ENCODE results near the gene SMIM45.

Gene SMIM45

DNA sequence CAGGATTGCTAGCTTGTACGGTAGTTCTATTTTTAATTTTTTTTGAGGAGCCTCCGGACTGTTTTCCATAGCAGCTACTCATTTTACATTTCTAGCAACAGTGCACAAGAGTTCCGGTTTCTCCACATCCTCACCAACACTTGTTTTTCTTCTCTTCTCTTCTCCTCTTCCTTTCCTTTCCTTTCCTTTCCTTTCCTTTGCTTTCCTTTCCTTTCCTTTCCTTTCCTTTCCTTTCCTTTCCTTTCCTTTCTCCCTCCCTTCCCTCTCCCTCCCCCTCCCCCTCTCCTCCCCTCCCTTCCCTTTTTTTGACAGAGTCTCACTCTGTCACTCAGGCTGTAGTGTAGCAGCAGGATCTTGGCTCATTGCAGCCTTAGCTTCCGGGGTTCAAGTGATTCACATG is 56.0 kb downstream of the SMIM45 start:
- no peaks in the 10 kb centered on the region for H3K36me3 ChIP-seq (ENCODE audit: control insufficient read depth in 2 of 4, insufficient read depth in 4 of 4, low read length in 3 of 4)
- 75% methylated on average over 4 of the region's 4 CpGs; no CpG with 5 or more reads in 1 of the 2 experiments for WGBS, 2 experiments (ENCODE audit: extremely low coverage in 1 of 2, insufficient coverage in 1 of 2, insufficient read length in 1 of 2, insufficient replicate concordance in 2 of 2, low coverage in 1 of 2, low lambda C conversion rate in 2 of 2, missing lambda C conversion rate in 1 of 2)
- H3K23me2 ChIP-seq (ENCODE audit: low read depth, low read length) = no peaks in the 10 kb centered on the region
- no peaks in the 10 kb centered on the region for H4K20me1 ChIP-seq (replicated peaks in 1 of 2; ENCODE audit: control insufficient read depth in 1 of 2, insufficient read depth in 2 of 2, low read length in 2 of 2)
- no peak overlapping the region for H2BK5ac ChIP-seq (ENCODE audit: low read depth, low read length)
- no peak overlapping the region for H3K18ac ChIP-seq (ENCODE audit: extremely low read depth, low read length)
- H3K4me3 ChIP-seq (ENCODE audit: extremely low read depth in 1 of 4, insufficient read depth in 2 of 4, low read depth in 3 of 4, low read length in 4 of 4) = no peak overlapping the region
- no peak for FAIRE-seq
- H3K9me3 ChIP-seq (ENCODE audit: insufficient read depth in 2 of 2, low read depth in 1 of 2, low read length in 1 of 2) = peaks cover 0 to 4% of the 10 kb centered on the region in 2 experiments; a peak in 1 of 4 replicates
- POLR2A ChIA-PET (ENCODE audit: partially characterized antibody) = no interaction called here
- no peak overlapping the region for H3K9ac ChIP-seq (replicated peaks in 1 of 4; ENCODE audit: extremely low read depth in 1 of 4, low read depth in 3 of 4, low read length in 3 of 4)
- H3K4me2 ChIP-seq (ENCODE audit: insufficient read depth in 1 of 2, low read depth in 2 of 2, low read length in 2 of 2) = no peak overlapping the region
- no peak overlapping the region for H4K8ac ChIP-seq (ENCODE audit: extremely low read depth, insufficient read depth, low read length)
- H2BK20ac ChIP-seq (ENCODE audit: low read length) = no peak overlapping the region
- H3K56ac ChIP-seq (replicated peaks; ENCODE audit: insufficient read length, low read depth, low read length) = no peak overlapping the region
- DNase-seq (ENCODE audit: low read depth in 1 of 2, low spot score in 2 of 2) = no peak
- H3K27me3 ChIP-seq (replicated peaks in 1 of 4; ENCODE audit: control insufficient read depth in 3 of 4, extremely low read depth in 1 of 4, insufficient read depth in 3 of 4, low read length in 3 of 4) = no peaks in the 10 kb centered on the region
- no peak overlapping the region for H4K5ac ChIP-seq (ENCODE audit: insufficient read length, low read depth, low read length)
- no peaks in the 10 kb centered on the region for H3K79me1 ChIP-seq (ENCODE audit: low read depth, low read length)
- no peak overlapping the region for H2AFZ ChIP-seq (ENCODE audit: low read length)
- no peak overlapping the region for H4K91ac ChIP-seq (replicated peaks; ENCODE audit: insufficient read length, low read length)
- no peak overlapping the region for H3K23ac ChIP-seq (ENCODE audit: insufficient read length)
- no peaks in the 10 kb centered on the region for H3K4me1 ChIP-seq (replicated peaks in 1 of 4; ENCODE audit: control insufficient read depth in 3 of 4, insufficient read depth in 4 of 4, low read length in 3 of 4)
- no peak overlapping the region for H2BK120ac ChIP-seq (replicated peaks; ENCODE audit: low read depth, low read length)
- H3K14ac ChIP-seq (ENCODE audit: insufficient read length) = no peak overlapping the region
- no peak overlapping the region for H3K4ac ChIP-seq (replicated peaks; ENCODE audit: insufficient read length, low read depth, low read length)
- CTCF ChIA-PET (ENCODE audit: partially characterized antibody) = no interaction called here
- H3K27ac ChIP-seq (ENCODE audit: low read depth, low read length) = no peak overlapping the region
- no peaks in the 10 kb centered on the region for H3K79me2 ChIP-seq (ENCODE audit: control insufficient read depth in 1 of 2, insufficient read depth in 2 of 2, low read length in 2 of 2)
- no peak overlapping the region for H2BK15ac ChIP-seq (ENCODE audit: low read length)
- H2AK5ac ChIP-seq (ENCODE audit: low read depth, low read length) = no peak overlapping the region
- no peak overlapping the region for H2BK12ac ChIP-seq (ENCODE audit: low read depth, low read length)
- no peak for TF ChIP-seq EP300 (IDR thresholded peaks at IDR 0.05; ENCODE audit: borderline replicate concordance in 1 of 2, low read depth in 2 of 2, low read length in 2 of 2)
- TF ChIP-seq TAF1 (IDR thresholded peaks at IDR 0.05; ENCODE audit: low read depth, low read length) = no peak
- no peak for TF ChIP-seq POLR2A (IDR thresholded peaks at IDR 0.05; ENCODE audit: control extremely low read depth in 1 of 2, low read depth in 2 of 2, low read length in 2 of 2)
- TF ChIP-seq GABPA (IDR thresholded peaks at IDR 0.05; ENCODE audit: borderline replicate concordance, insufficient read depth, low read length) = no peak
- no peak for TF ChIP-seq CREB1 (IDR thresholded peaks at IDR 0.05)
- TF ChIP-seq MAFK (IDR thresholded peaks at IDR 0.05; ENCODE audit: low read depth, low read length) = no peak
- TF ChIP-seq SAP30 (IDR thresholded peaks at IDR 0.05; ENCODE audit: insufficient read depth, insufficient replicate concordance, low read length) = no peak

All from H1 (cell line).